Peyer's patch (tissue), 4 donors: ENCODE measurements around the gene FBLN5.

Experiments used
- POLR2A ChIP-seq, 2 donors: fragments of 450-650 bp; IDR thresholded peaks; one replicate each; pipeline ENCODE4 v1.5.1; 2017; ENCODE audit warnings: antibody characterized with exemption in 2 of 2, mild to moderate bottlenecking in 2 of 2, moderate library complexity in 2 of 2
- TF ChIP-seq, protein P1 (sequence below), 6 experiments: fragments of 450-650 bp in 4 of 6; fragments of 200-600 bp in 2 of 6; sonication (generic) in 1 of 6; IDR thresholded peaks; one replicate each; pipeline ENCODE4 v1.5.1; 2017 to 2019; ENCODE audit warnings: antibody characterized with exemption in 6 of 6, mild to moderate bottlenecking in 3 of 6, moderate library complexity in 1 of 6

DNA sequence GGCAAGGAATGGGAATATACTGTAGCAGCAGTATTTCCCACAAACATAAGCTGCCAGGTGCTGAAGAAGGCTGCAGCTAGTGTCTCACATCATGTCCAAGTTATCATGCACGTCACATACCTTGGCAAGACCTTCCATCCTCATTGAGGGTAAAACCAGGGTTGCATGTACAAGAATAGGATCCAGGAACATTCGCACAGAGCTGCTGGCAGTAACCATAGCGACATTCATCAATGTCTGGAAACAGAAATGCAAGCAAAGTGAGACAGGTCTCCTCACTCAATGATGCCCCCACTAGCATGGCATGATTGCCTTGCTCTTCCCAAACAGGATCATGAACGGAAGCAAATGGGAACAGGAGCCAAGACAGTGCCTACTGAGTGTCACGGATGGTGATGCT, 56.4 kb downstream of the FBLN5 start:
- TF ChIP-seq, protein P1, sequence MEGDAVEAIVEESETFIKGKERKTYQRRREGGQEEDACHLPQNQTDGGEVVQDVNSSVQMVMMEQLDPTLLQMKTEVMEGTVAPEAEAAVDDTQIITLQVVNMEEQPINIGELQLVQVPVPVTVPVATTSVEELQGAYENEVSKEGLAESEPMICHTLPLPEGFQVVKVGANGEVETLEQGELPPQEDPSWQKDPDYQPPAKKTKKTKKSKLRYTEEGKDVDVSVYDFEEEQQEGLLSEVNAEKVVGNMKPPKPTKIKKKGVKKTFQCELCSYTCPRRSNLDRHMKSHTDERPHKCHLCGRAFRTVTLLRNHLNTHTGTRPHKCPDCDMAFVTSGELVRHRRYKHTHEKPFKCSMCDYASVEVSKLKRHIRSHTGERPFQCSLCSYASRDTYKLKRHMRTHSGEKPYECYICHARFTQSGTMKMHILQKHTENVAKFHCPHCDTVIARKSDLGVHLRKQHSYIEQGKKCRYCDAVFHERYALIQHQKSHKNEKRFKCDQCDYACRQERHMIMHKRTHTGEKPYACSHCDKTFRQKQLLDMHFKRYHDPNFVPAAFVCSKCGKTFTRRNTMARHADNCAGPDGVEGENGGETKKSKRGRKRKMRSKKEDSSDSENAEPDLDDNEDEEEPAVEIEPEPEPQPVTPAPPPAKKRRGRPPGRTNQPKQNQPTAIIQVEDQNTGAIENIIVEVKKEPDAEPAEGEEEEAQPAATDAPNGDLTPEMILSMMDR (IDR thresholded peaks at IDR 0.05) = no peak
- no peak for TF ChIP-seq POLR2A (IDR thresholded peaks at IDR 0.05)
